ENCODE results near the gene CCDC78. TPM values are rescaled to one million over a fixed set of nuclear protein-coding genes. Genes with fewer than 3 reads are reported as not detected.

Gene CCDC78
- polyA plus RNA-seq, 1 donor (not counting 4 experiments of a cell fraction or from before 2014, with no cell fraction given), result 2.5 TPM

DNA sequence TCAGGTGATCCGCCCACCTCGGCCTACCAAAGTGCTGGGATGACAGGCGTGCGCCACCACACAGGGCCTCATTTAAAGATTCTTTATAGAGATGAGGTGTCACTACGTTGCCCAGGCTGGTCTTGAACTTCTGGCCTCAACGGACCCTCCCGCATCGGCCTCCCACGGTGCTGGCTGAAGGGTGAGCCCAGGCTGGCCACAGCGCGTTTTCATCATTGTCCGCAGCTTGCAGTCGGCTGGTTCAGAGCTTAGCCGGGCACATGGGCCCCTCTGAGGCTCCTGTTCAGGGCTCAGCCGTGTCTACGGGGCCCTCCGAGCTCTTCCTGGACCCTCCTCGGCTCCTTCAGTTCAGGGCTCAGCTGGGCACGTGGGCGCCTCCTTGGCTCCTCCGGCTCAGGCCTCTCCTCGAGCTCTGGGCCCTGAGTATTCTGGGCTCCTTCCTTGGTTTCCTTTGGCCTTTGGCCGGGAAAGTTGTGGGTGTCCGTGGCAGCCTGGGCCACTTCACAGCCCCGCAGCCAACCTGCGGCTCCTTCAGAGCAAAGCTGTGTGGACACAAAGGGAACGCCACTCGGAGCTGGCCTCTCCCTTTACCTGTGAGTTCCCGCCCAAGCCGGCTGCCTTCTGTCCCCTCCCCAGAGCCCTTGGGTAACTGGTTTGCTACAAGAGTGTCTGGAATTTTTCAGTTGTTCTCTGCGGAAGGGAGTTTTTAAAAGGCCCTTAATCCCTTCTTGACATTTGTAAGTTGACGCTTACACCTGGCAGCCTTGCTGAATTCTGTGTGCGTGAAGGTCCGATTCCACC lies 33.1 kb upstream of the CCDC78 start:
- H3K27ac ChIP-seq (ENCODE audit: control insufficient read depth, insufficient read depth, low read length), result peak overlapping the region; percentile 74
- no peaks in the 10 kb centered on the region for H3K9me3 ChIP-seq (ENCODE audit: control insufficient read depth, low read depth, low read length)
- H3K9ac ChIP-seq (ENCODE audit: control insufficient read depth, extremely low read depth, insufficient read depth, low read length), result no peak overlapping the region
- no peaks in the 10 kb centered on the region for H3K9me1 ChIP-seq (ENCODE audit: control insufficient read depth, extremely low read depth, insufficient read depth, low read length)
- dilution Hi-C loops (cut with MboI; ENCODE audit: extremely low pct_ligation_motif_present, low sequenced_read_pairs), result no loop called here
- FAIRE-seq (no peak), DNase-seq (ENCODE audit: low read depth, low spot score) (no peak)
- H2AFZ ChIP-seq (ENCODE audit: control insufficient read depth, low read length), result no peak overlapping the region
- H3K36me3 ChIP-seq (ENCODE audit: control insufficient read depth in 2 of 2, extremely low read depth in 1 of 2, insufficient read depth in 2 of 2, low read length in 2 of 2), result no peaks in the 10 kb centered on the region
- H4K20me1 ChIP-seq (ENCODE audit: control insufficient read depth, extremely low read depth, insufficient read depth, low read length), result no peaks in the 10 kb centered on the region
- peaks cover 34% of the 10 kb centered on the region for H3K4me1 ChIP-seq (ENCODE audit: control insufficient read depth, extremely low read depth, insufficient read depth, low read length)
- H3K27me3 ChIP-seq (ENCODE audit: control insufficient read depth, extremely low read depth, insufficient read depth, low read length), result no peaks in the 10 kb centered on the region
- no peak overlapping the region for H3K4me3 ChIP-seq (ENCODE audit: control insufficient read depth in 2 of 3, extremely low read depth in 1 of 3, insufficient read depth in 2 of 3, low read depth in 1 of 3, low read length in 3 of 3)
- no peak overlapping the region for H3K4me2 ChIP-seq (ENCODE audit: control insufficient read depth, extremely low read depth, insufficient read depth, low read depth, low read length)
- H3K79me2 ChIP-seq (ENCODE audit: control insufficient read depth, insufficient read depth, low read length), result no peaks in the 10 kb centered on the region
- TF ChIP-seq, protein P1, sequence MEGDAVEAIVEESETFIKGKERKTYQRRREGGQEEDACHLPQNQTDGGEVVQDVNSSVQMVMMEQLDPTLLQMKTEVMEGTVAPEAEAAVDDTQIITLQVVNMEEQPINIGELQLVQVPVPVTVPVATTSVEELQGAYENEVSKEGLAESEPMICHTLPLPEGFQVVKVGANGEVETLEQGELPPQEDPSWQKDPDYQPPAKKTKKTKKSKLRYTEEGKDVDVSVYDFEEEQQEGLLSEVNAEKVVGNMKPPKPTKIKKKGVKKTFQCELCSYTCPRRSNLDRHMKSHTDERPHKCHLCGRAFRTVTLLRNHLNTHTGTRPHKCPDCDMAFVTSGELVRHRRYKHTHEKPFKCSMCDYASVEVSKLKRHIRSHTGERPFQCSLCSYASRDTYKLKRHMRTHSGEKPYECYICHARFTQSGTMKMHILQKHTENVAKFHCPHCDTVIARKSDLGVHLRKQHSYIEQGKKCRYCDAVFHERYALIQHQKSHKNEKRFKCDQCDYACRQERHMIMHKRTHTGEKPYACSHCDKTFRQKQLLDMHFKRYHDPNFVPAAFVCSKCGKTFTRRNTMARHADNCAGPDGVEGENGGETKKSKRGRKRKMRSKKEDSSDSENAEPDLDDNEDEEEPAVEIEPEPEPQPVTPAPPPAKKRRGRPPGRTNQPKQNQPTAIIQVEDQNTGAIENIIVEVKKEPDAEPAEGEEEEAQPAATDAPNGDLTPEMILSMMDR (optimal IDR thresholded peaks at IDR 0.05 in 1 of 3, IDR thresholded peaks at IDR 0.05 in 1 of 3, conservative IDR thresholded peaks at IDR 0.05 in 1 of 3; ENCODE audit: extremely low read depth in 1 of 3, insufficient read depth in 2 of 3, low read length in 3 of 3), result no peak
- TF ChIP-seq EZH2 (IDR thresholded peaks at IDR 0.05; ENCODE audit: low read length), result no peak

DNA sequence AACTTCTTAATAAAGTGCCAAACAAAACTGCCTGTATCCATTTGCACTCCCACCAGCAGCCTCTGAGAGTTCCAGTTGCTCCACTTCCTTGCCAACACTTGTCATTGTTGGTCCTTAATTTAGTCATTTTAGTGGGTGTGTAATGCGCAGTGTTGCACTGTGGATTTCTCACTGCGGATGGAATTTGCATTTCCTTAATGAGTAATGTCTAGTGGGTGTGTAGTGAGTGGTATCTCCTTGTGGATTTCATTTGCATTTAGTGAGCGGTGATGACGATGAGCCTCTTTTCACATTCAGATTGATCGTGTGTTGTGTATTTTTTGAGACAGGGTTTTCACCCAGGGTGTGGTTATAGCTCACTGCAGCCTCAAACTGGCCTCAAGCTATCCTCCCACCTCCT lies 30.2 kb upstream of the CCDC78 start:
- Histone ChIP-seq H2AFZ (ENCODE audit: control insufficient read depth, low read length) (no peak overlapping the region), H3K4me3 (ENCODE audit: control insufficient read depth in 2 of 3, extremely low read depth in 1 of 3, insufficient read depth in 2 of 3, low read depth in 1 of 3, low read length in 3 of 3) (no peak overlapping the region), H3K9ac (ENCODE audit: control insufficient read depth, extremely low read depth, insufficient read depth, low read length) (no peak overlapping the region), H3K27ac (ENCODE audit: control insufficient read depth, insufficient read depth, low read length) (no peak overlapping the region), H3K4me1 (ENCODE audit: control insufficient read depth, extremely low read depth, insufficient read depth, low read length) (peaks cover 30% of the 10 kb centered on the region), H3K27me3 (ENCODE audit: control insufficient read depth, extremely low read depth, insufficient read depth, low read length) (peaks cover 9% of the 10 kb centered on the region), H3K9me3 (ENCODE audit: control insufficient read depth, low read depth, low read length) (no peaks in the 10 kb centered on the region), H3K79me2 (ENCODE audit: control insufficient read depth, insufficient read depth, low read length) (no peaks in the 10 kb centered on the region), H4K20me1 (ENCODE audit: control insufficient read depth, extremely low read depth, insufficient read depth, low read length) (no peaks in the 10 kb centered on the region), H3K36me3 (ENCODE audit: control insufficient read depth in 2 of 2, extremely low read depth in 1 of 2, insufficient read depth in 2 of 2, low read length in 2 of 2) (no peaks in the 10 kb centered on the region), H3K4me2 (ENCODE audit: control insufficient read depth, extremely low read depth, insufficient read depth, low read depth, low read length) (no peak overlapping the region), H3K9me1 (ENCODE audit: control insufficient read depth, extremely low read depth, insufficient read depth, low read length) (no peaks in the 10 kb centered on the region)
- dilution Hi-C loops (cut with MboI; ENCODE audit: extremely low pct_ligation_motif_present, low sequenced_read_pairs), result no loop called here
- FAIRE-seq, result no peak
- no peak for DNase-seq (ENCODE audit: low read depth, low spot score)
- TF ChIP-seq EZH2 (IDR thresholded peaks at IDR 0.05; ENCODE audit: low read length), result no peak
- TF ChIP-seq, protein P1 (optimal IDR thresholded peaks at IDR 0.05 in 1 of 3, IDR thresholded peaks at IDR 0.05 in 1 of 3, conservative IDR thresholded peaks at IDR 0.05 in 1 of 3; ENCODE audit: extremely low read depth in 1 of 3, insufficient read depth in 2 of 3, low read length in 3 of 3), result no peak
